Lung (tissue), 12 donors: ENCODE results near the gene DHRS4L2. TPM values are rescaled to one million over a fixed set of nuclear protein-coding genes. Genes with fewer than 3 reads are reported as not detected.
"Not testable (repeated sequence)": the region's sequence is repeated elsewhere in the genome, so short reads cannot be mapped to it uniquely, and the experiment has no call there.

Experiments used
- ATAC-seq: fragments of 200-7000 bp; cut with Tn5 transposase; one replicate; pipeline ENCODE4 v1.9.1; 2020; ENCODE audit warnings: moderate number of reproducible peaks; ENCODE audit not compliant: insufficient read depth, low FRiP score
- DNase-seq, 3 donors: peaks; one replicate each; pipeline ENCODE4 v3.0.0-alpha.2; 2013 to 2017
- H3K27ac ChIP-seq, 2 donors: one replicate each; pipeline ENCODE4 v1.5.1; 2013; ENCODE audit warnings: mild to moderate bottlenecking in 2 of 2, moderate library complexity in 2 of 2, control low read depth in 1 of 2, inconsistent platforms in 1 of 2, low read depth in 1 of 2, low read length in 1 of 2
- H3K27me3 ChIP-seq, 3 donors: one replicate each; pipeline ENCODE4 v1.5.1; 2013; ENCODE audit warnings: low read length in 2 of 3; ENCODE audit not compliant: control insufficient read depth in 3 of 3, insufficient read depth in 3 of 3
- H3K36me3 ChIP-seq, 4 donors: one replicate each; pipeline ENCODE4 v1.5.1; 2013; ENCODE audit warnings: low read length in 4 of 4, mild to moderate bottlenecking in 1 of 4, moderate library complexity in 1 of 4; ENCODE audit not compliant: control insufficient read depth in 4 of 4, insufficient read depth in 4 of 4
- H3K4me1 ChIP-seq, 5 donors: one replicate each; pipeline ENCODE4 v1.5.1; 2013; ENCODE audit warnings: low read length in 5 of 5, mild to moderate bottlenecking in 2 of 5, moderate library complexity in 1 of 5; ENCODE audit not compliant: control insufficient read depth in 5 of 5, insufficient read depth in 5 of 5
- H3K4me3 ChIP-seq: one replicate; pipeline ENCODE4 v1.5.1; 2013; ENCODE audit warnings: mild to moderate bottlenecking, control low read depth, moderate library complexity
- H3K9ac ChIP-seq, 2 donors: one replicate each; pipeline ENCODE4 v1.5.1; 2013; ENCODE audit warnings: low read length in 2 of 2, control low read depth in 1 of 2; ENCODE audit not compliant: insufficient read depth in 1 of 2
- H3K9me3 ChIP-seq, 4 donors: one replicate each; pipeline ENCODE4 v1.5.1; 2013; ENCODE audit warnings: low read length in 3 of 4, mild to moderate bottlenecking in 1 of 4, moderate library complexity in 1 of 4; ENCODE audit not compliant: control insufficient read depth in 4 of 4, insufficient read depth in 3 of 4
- CTCF ChIP-seq: IDR thresholded peaks from 2 replicates; pipeline ENCODE4 v1.5.1; 2012; ENCODE audit warnings: mild to moderate bottlenecking; ENCODE audit errors: control extremely low read depth, extremely low read depth
- WGBS, 2 donors: extraction: QIAGEN DNeasy Blood & Tissue Kit; methylation state at CpG; one replicate each; pipeline ENCODE4 v1.1.7; 2013; 5-methylcytosine and 5-hydroxymethylcytosine counted together
- polyA plus RNA-seq, 2 donors: library from polyadenylated mRNA; stranded (reverse); fragments of 200-250 nt; gene quantifications; one replicate each; pipeline ENCODE4 v1.2.1, GENCODE V29; 2013
- total RNA-seq, 2 donors: library from RNA; depleted of rRNA in 1 of 2; stranded (reverse); fragments of >200 nt in 1 of 2; gene quantifications; one replicate each; pipeline ENCODE4 v1.2.1, GENCODE V29; 2014 to 2021
- donor health status: control.
- donor health status: control.
- donor health status: Bipolar disorder and iron deficiency.
- donor health status: healthy.
- donor health status: DM: yes; HTN: yes; CAD: no.

The DHRS4L2 gene
- total and polyA plus RNA-seq, 4 donors = 17.0 to 44.7 (median 29.8) TPM

GRCh38 chr14:24024939-24025418 lies 36.2 kb downstream of the DHRS4L2 start:
- H3K4me3 ChIP-seq, DNase-seq, H3K36me3 ChIP-seq, H3K27me3 ChIP-seq, H3K9me3 ChIP-seq, ATAC-seq, H3K4me1 ChIP-seq, H3K9ac ChIP-seq, H3K27ac ChIP-seq: not testable (repeated sequence)
- 94 to 95% methylated on average over 3 of the region's 3 CpGs for WGBS, 2 donors

DNA sequence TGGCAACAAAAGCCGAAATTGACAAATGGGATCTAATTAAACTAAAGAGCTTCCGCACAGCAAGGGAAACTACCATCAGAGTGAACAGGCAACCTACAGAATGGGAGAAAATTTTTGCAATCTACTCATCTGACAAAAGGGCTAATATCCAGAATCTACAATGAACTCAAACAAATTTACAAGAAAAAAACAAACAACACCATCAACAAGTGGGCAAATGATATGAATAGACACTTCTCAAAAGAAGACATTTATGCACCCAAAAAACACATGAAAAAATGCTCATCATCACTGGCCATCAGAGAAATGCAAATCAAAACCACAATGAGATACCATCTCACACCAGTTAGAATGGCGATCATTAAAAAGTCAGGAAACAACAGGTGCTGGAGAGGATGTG lies 41.0 kb downstream of the DHRS4L2 start:
- not testable (repeated sequence) for H3K4me3 ChIP-seq, ATAC-seq, H3K4me1 ChIP-seq, H3K9ac ChIP-seq, DNase-seq, H3K36me3 ChIP-seq, H3K27me3 ChIP-seq, H3K9me3 ChIP-seq, H3K27ac ChIP-seq
- 88 to 93% methylated on average over 2 of the region's 3 CpGs for WGBS, 2 donors

DNA sequence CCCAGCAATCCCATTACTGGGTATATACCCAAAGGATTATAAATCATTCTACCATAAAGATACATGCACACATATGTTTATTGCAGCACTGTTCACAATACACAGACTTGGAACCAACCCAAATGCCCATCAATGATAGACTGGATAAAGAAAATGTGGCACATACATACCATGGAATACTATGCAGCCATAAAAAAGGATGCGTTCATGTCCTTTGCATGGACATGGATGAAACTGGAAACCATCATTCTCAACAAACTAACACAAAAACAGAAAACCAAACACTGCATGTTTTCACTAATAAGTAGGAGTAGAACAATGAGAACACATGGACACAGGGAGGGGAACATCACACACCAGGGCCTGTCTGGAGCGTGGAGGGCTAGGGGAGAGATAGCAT lies 42.6 kb downstream of the DHRS4L2 start:
- not testable (repeated sequence) for ATAC-seq, H3K27me3 ChIP-seq, DNase-seq, H3K36me3 ChIP-seq, H3K9me3 ChIP-seq, H3K9ac ChIP-seq, H3K4me3 ChIP-seq, H3K27ac ChIP-seq, H3K4me1 ChIP-seq
- 94% methylated on average over 2 of the region's 2 CpGs for WGBS, 2 donors

DNA sequence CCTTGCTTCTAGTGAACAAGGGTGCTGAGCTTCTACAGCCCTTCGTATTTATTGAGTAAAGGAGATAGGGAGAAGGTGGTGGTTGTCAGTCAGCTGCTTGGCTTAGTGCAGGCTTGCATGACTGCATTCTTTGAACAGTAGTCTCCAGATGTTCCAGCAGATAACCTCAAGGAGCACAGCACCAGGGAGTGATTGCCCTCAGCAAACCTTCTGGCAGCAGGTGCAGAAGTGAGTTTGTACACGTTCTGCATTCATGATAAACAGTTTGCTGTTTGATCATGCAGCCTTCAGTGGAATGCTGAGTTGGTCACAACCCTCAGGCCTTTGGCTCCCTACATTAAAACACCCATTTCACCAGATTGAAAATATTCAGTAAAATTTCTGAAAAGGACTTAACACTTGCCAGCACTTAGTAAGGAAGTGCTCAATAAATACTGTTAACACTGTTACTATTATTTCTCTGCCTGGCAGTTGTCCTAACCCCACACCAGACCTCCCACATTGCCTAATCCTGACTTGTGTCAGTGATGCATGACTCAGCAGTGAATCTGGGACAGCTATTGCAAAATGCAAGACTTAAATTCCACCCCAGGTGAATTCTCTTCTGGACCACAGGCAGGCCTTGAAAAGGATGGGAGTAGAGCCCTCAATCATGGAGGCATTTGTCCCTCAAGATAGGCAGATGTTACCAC lies 44.1 kb downstream of the DHRS4L2 start:
- DNase-seq = no peak
- peaks cover 0 to 19% (median 6%) of the 10 kb centered on the region in 5 donors for H3K4me1 ChIP-seq
- 63 to 77% methylated on average over 2 of the region's 2 CpGs for WGBS, 2 donors

GRCh38 chr14:24035769-24036168 lies 47.0 kb downstream of the DHRS4L2 start:
- peaks cover 0 to 19% (median 6%) of the 10 kb centered on the region in 5 donors for H3K4me1 ChIP-seq
- H3K27me3 ChIP-seq, H3K9me3 ChIP-seq, H3K36me3 ChIP-seq, DNase-seq, H3K4me3 ChIP-seq, H3K9ac ChIP-seq: not testable (repeated sequence)
- WGBS, 2 donors = 13 to 35% methylated on average over 2 to 3 of the region's 4 CpGs
- ATAC-seq = peak; percentile 9
- H3K27ac ChIP-seq = peak overlapping the region; percentile 78 to 89

More for the DNA sequence above, 44.1 kb downstream of the DHRS4L2 start:
- Histone ChIP-seq H3K27me3 (no peaks in the 10 kb centered on the region), H3K27ac (no peak overlapping the region), H3K4me3 (no peak overlapping the region), H3K36me3 (no peaks in the 10 kb centered on the region), H3K9ac (no peak overlapping the region), H3K9me3 (peaks cover 0 to 5% (median 1%) of the 10 kb centered on the region in 4 donors)
- ATAC-seq = no peak
- no peak for TF ChIP-seq CTCF
